ENCODE data around the gene MYOCOS. TPM values are rescaled to one million over a fixed set of nuclear protein-coding genes. Genes with fewer than 3 reads are reported as not detected.

MYOCOS gene
- total and polyA plus RNA-seq, 2 of the 4 experiments (the other 2 are of a cell fraction), result not detected

- Histone ChIP-seq H3K9ac (ENCODE audit: low read depth, low read length) (no peak overlapping the region), H3K4me3 (ENCODE audit: insufficient read depth, low read depth, low read length) (no peak overlapping the region), H4K5ac (ENCODE audit: low read depth, low read length) (no peak overlapping the region; the same call in 1 of the 2 replicates), H3K79me1 (ENCODE audit: low read depth in 1 of 2, low read length in 2 of 2) (no peaks in the 10 kb centered on the region), H3K4me1 (ENCODE audit: control insufficient read depth, insufficient read depth, low read length) (peaks cover 8% of the 10 kb centered on the region), H4K91ac (ENCODE audit: insufficient read depth, low read depth, low read length) (0 out of 2 replicates have a peak overlapping the region, but pooled peaks have one; percentile 4), H3K18ac (ENCODE audit: low read depth, low read length) (0 out of 2 replicates have a peak overlapping the region, but pooled peaks have one; percentile 26), H3K9me3 (ENCODE audit: control insufficient read depth, insufficient read depth, low read length) (no peaks in the 10 kb centered on the region), H2BK120ac (ENCODE audit: low read depth, low read length) (peak overlapping the region; percentile 36; the same call in 1 of the 2 replicates), H3K14ac (replicated peaks; ENCODE audit: low read depth, low read length) (no peak overlapping the region), H2AFZ (replicated peaks; ENCODE audit: low read length, poor library complexity) (peak overlapping the region; percentile 83), H3K23ac (ENCODE audit: low read depth, low read length) (peak overlapping the region; percentile 16; the same call in 1 of the 2 replicates), H3K4ac (ENCODE audit: low read depth, low read length) (no peak overlapping the region), H2BK15ac (ENCODE audit: low read depth, low read length) (0 out of 3 replicates have a peak overlapping the region, but pooled peaks have one; percentile 2), H3K27me3 (ENCODE audit: control insufficient read depth, insufficient read depth, low read length) (peaks cover 4% of the 10 kb centered on the region), H4K8ac (ENCODE audit: low read depth in 2 of 2, low read length in 2 of 2) (peak overlapping the region in 1 of 2 experiments; percentile 24; a peak in 2 of 4 replicates), H3K27ac (ENCODE audit: insufficient read depth, low read length) (peak overlapping the region; percentile 39; the same call in 1 of the 2 replicates), H2BK5ac (ENCODE audit: low read depth, low read length, poor library complexity, severe bottlenecking) (peak overlapping the region; percentile 16), H2AK5ac (ENCODE audit: low read depth, low read length) (0 out of 2 replicates have a peak overlapping the region, but pooled peaks have one; percentile 24), H3K9me1 (ENCODE audit: insufficient read depth, low read length) (peaks cover 7% of the 10 kb centered on the region; the same call in 1 of the 2 replicates), H3K4me2 (ENCODE audit: low read depth, low read length) (0 out of 2 replicates have a peak overlapping the region, but pooled peaks have one; percentile 29), H2AK9ac (replicated peaks; ENCODE audit: low read depth, low read length, poor library complexity) (peak overlapping the region; percentile 67), H3K36me3 (ENCODE audit: control insufficient read depth, insufficient read depth, low read length) (no peaks in the 10 kb centered on the region), H3K56ac (ENCODE audit: extremely low read depth, insufficient read depth, low read length) (no peak overlapping the region), H4K20me1 (ENCODE audit: insufficient read depth, low read length) (no peaks in the 10 kb centered on the region), H2BK20ac (ENCODE audit: low read depth, low read length) (no peak overlapping the region)
- intact Hi-C loops (cut with micrococcal nuclease), result no loop called here
- peak; percentile 62 for ATAC-seq (ENCODE audit: low read depth)
- DNase-seq, result peak; percentile 10
- BruUV-seq (replicated peaks), result no TSS peak
- dilution Hi-C loops (cut with HindIII; ENCODE audit: low sequenced_read_pairs, unreplicated experiment), result no loop called here
- in situ Hi-C loops (cut with MboI; ENCODE audit: low sequenced_read_pairs), result no loop called here
- ChIA-PET CTCF (interaction anchor here (0.8 to 2.3 kb wide), 6 partner anchors 9 to 331 kb away, joined by 3 to 23 read pairs (median 6); no protein-coding TSS in a partner anchor), POLR2A (ENCODE audit: unreplicated experiment) (interaction anchor here (0.9 kb wide), 1 partner anchor 89 kb away, joined by 11 read pairs; no protein-coding TSS in a partner anchor)
- TF ChIP-seq MAZ (IDR thresholded peaks at IDR 0.05; ENCODE audit: borderline replicate concordance, low read depth, low read length), result no peak
- no peak for TF ChIP-seq CHD1 (IDR thresholded peaks at IDR 0.05; ENCODE audit: low read depth, low read length)
- TF ChIP-seq USF2 (IDR thresholded peaks at IDR 0.05; ENCODE audit: low read depth, low read length), result no peak
- no peak for TF ChIP-seq NFE2L2 (IDR thresholded peaks at IDR 0.05; ENCODE audit: low read depth, low read length)
- 80% methylated on average over 1 of the region's 8 CpGs; no CpG with 5 or more reads in 1 of the 2 experiments for WGBS, 2 experiments (ENCODE audit: extremely low coverage in 2 of 2, insufficient read length in 1 of 2)
Observed at GRCh38 chr1:171654201-171654941, 32.3 kb downstream of the MYOCOS start.

All from IMR-90 (cell line).